Neural cell (in vitro differentiated cells): ENCODE data around the gene GAL3ST3. TPM values are rescaled to one million over a fixed set of nuclear protein-coding genes. Genes with fewer than 3 reads are reported as not detected.

Source experiments
- H2AFZ ChIP-seq: fragments of 200-600, 300-800 bp; sonication (generic), shearing (Covaris generic); 2 replicates; pipeline ENCODE4 v1.6.0; 2014; ENCODE audit warnings: low read depth, mild to moderate bottlenecking, antibody characterized with exemption, low read length, moderate library complexity
- H3F3A ChIP-seq: fragments of 200-600 bp; shearing (Covaris generic); 2 replicates; pipeline ENCODE4 v1.6.1; 2016; ENCODE audit warnings: mild to moderate bottlenecking, moderate library complexity, mixed read lengths, antibody characterized with exemption, low read length; ENCODE audit not compliant: insufficient read depth, poor library complexity, severe bottlenecking
- H3K27ac ChIP-seq: fragments of 200-600, 300-800 bp; sonication (generic), shearing (Covaris generic); 2 replicates; pipeline ENCODE4 v1.5.1; 2014; ENCODE audit warnings: mild to moderate bottlenecking, low read length, moderate library complexity
- H3K27me3 ChIP-seq: fragments of 300-800, 200-600 bp; sonication (generic), shearing (Covaris generic); 2 replicates; pipeline ENCODE4 v1.6.0; 2014; ENCODE audit warnings: mild to moderate bottlenecking, low read depth, low read length, moderate library complexity; ENCODE audit not compliant: insufficient read depth
- H3K36me3 ChIP-seq: fragments of 300-800, 200-600 bp; sonication (generic), shearing (Covaris generic); 2 replicates; pipeline ENCODE4 v1.5.1; 2014; ENCODE audit warnings: mild to moderate bottlenecking, antibody characterized with exemption, low read length, moderate library complexity; ENCODE audit not compliant: insufficient read depth
- H3K4me2 ChIP-seq: fragments of 300-800, 200-600 bp; sonication (generic), shearing (Covaris generic); 2 replicates; pipeline ENCODE4 v1.6.0; 2014; ENCODE audit warnings: mild to moderate bottlenecking, low read length
- H3K4me3 ChIP-seq: fragments of 300-800, 200-600 bp; sonication (generic), shearing (Covaris generic); 2 replicates; pipeline ENCODE4 v1.5.1; 2014; ENCODE audit warnings: mild to moderate bottlenecking, low read length, moderate library complexity
- H3K79me2 ChIP-seq: fragments of 200-600 bp; shearing (Covaris generic); replicated peaks from 2 replicates; pipeline ENCODE4 v1.6.0; 2014; ENCODE audit warnings: mild to moderate bottlenecking, low read length, moderate library complexity; ENCODE audit not compliant: insufficient read depth
- H3K9ac ChIP-seq: fragments of 300-800, 200-600 bp; sonication (generic), shearing (Covaris generic); 2 replicates; pipeline ENCODE4 v1.6.1; 2016; ENCODE audit warnings: mild to moderate bottlenecking, low read length, mixed read lengths
- H3K9me2 ChIP-seq: fragments of 200-600 bp; shearing (Covaris generic); 2 replicates; pipeline ENCODE4 v1.6.1; 2016; ENCODE audit warnings: mild to moderate bottlenecking, low read length, mixed read lengths; ENCODE audit not compliant: insufficient read depth
- H3K9me3 ChIP-seq: fragments of 200-600, 300-800 bp; sonication (generic), shearing (Covaris generic); 2 replicates; pipeline ENCODE4 v1.6.1; 2016; ENCODE audit warnings: mild to moderate bottlenecking, mixed run types, low read length, moderate library complexity, mixed read lengths
- H4K20me1 ChIP-seq: fragments of 200-600 bp; shearing (Covaris generic); 2 replicates; pipeline ENCODE4 v1.6.1; 2016; ENCODE audit warnings: mild to moderate bottlenecking, mixed run types; ENCODE audit not compliant: insufficient read depth
- CTCF ChIP-seq: fragments of 450-650 bp; IDR thresholded peaks from 2 replicates; pipeline ENCODE4 v1.5.1; 2014; ENCODE audit warnings: antibody characterized with exemption, mild to moderate bottlenecking, moderate library complexity; ENCODE audit not compliant: poor library complexity, severe bottlenecking
- EP300 ChIP-seq: fragments of 450-650 bp; conservative IDR thresholded peaks from 2 replicates; pipeline ENCODE4 v1.6.1; 2014; ENCODE audit warnings: antibody characterized with exemption, mild to moderate bottlenecking, moderate library complexity; ENCODE audit not compliant: poor library complexity, severe bottlenecking
- MXI1 ChIP-seq: fragments of 450-650 bp; conservative IDR thresholded peaks from 2 replicates; pipeline ENCODE4 v1.6.1; 2014; ENCODE audit warnings: antibody characterized with exemption, mild to moderate bottlenecking; ENCODE audit not compliant: poor library complexity, severe bottlenecking
- POLR2AphosphoS5 ChIP-seq: IDR thresholded peaks from 2 replicates; pipeline ENCODE4 v1.6.1; 2012
- REST ChIP-seq: IDR thresholded peaks from 2 replicates; pipeline ENCODE4 v1.6.1; 2012; ENCODE audit warnings: borderline replicate concordance
- polyA plus RNA-seq: library from polyadenylated mRNA; depleted of rRNA; stranded (reverse); fragments of >200 nt; gene quantifications from 2 replicates; pipeline ENCODE4 v1.2.3, GENCODE V29; 2014

GAL3ST3 gene
- polyA plus RNA-seq, 1 donor from 2014 or later: 17.2 TPM

GRCh38 chr11:66069715-66070603 is 21.0 kb upstream of the GAL3ST3 start, which contains the start of gene PACS1:
Gene PACS1 (plus strand): TSS chr11:66070272. CDS start chr11:66070487, 215 bp downstream.
- peak within 1 kb of the TSS; percentile 100 for H3K4me2 ChIP-seq
- peak within 1 kb of the TSS; percentile 87 for H3K4me3 ChIP-seq
- H3K9ac ChIP-seq: peak within 1 kb of the TSS; percentile 75
- peaks cover 11% of the 10 kb centered on the region for H3K36me3 ChIP-seq
- H3F3A ChIP-seq: peaks cover 4% of the 10 kb centered on the region
- H4K20me1 ChIP-seq: no peaks in the 10 kb centered on the region
- no peaks in the 10 kb centered on the region for H3K27me3 ChIP-seq
- no peaks in the 10 kb centered on the region for H3K9me2 ChIP-seq
- no peaks in the 10 kb centered on the region for H3K9me3 ChIP-seq
- H3K79me2 ChIP-seq: peaks cover 24% of the 10 kb centered on the region
- TF ChIP-seq POLR2AphosphoS5 (peak; percentile 59), MXI1 (peak; percentile 52), REST (peak; percentile 8), EP300 (no peak)
- no peak within 1 kb of the TSS for H2AFZ ChIP-seq
- peak within 1 kb of the TSS; percentile 8 for H3K27ac ChIP-seq

- Histone ChIP-seq H3K36me3 (peaks cover 8% of the 10 kb centered on the region), H2AFZ (no peak overlapping the region), H3K79me2 (peaks cover 27% of the 10 kb centered on the region)
Observed at GRCh38 chr11:66068923-66069714, 20.2 kb upstream of the GAL3ST3 start.

More at GRCh38 chr11:66068923-66069714, 20.2 kb upstream of the GAL3ST3 start:
- H3F3A ChIP-seq: peaks cover 4% of the 10 kb centered on the region
- H3K27ac ChIP-seq: peak overlapping the region; percentile 8
- no peaks in the 10 kb centered on the region for H3K9me3 ChIP-seq
- peak overlapping the region; percentile 62 for H3K9ac ChIP-seq
- H3K9me2 ChIP-seq: no peaks in the 10 kb centered on the region
- no peak overlapping the region for H3K4me2 ChIP-seq
- H4K20me1 ChIP-seq: no peaks in the 10 kb centered on the region
- TF ChIP-seq EP300 (no peak), CTCF (peak; percentile 30)
- peak overlapping the region; percentile 69 for H3K4me3 ChIP-seq
- H3K27me3 ChIP-seq: no peaks in the 10 kb centered on the region
